ENCODE results near the gene PPP1R16B.

Gene PPP1R16B

DNA sequence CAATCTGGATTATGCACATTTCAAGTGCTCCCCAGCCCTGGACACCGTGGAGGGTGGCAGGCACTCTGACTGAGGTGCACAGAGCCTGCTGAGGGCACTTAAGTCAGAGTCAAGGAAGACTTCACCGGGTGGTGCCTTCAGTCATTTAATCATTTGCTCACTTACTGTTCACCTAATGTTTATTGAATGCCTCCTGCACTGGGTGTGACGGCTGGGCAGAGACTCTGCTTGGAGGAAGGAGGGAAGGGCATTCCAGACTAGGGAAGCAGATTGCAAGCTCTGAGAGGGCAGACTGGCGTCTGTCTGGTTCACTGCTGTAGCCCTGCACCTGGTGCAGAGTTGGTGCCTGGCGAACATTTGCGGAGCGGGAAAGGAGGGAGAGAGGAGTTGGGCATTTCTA lies 66.5 kb downstream of the PPP1R16B start:
- no peak for DNase-seq (ENCODE audit: insufficient read length, low spot score)
- no peak for FAIRE-seq

DNA sequence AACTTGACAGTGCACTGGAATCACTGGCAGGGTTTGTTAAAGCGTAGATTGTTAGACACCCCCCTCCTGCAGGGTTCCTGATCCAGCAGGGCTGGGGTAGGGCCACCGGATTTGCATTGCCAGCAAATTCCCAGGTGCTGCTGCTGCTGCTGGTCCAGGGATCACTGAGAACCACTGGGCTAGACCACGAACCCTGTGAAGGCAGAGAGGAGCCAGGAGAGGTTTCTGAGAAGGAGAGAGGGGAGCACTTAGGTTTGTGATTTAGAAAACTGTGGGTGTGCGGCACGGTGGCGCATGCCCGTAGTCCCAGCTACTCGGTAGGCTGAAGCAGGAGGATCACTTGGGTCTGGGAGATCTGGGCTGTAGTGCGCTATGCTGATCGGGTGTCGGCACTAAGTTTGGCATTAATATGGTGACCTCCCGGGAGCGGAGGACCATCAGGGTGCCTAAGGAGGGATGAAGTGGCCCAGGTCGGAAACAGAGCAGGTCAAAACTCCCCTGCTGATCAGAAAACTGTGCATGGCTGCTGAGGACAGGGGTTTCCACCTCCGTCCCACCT lies 67.1 kb downstream of the PPP1R16B start:
- FAIRE-seq = no peak
- DNase-seq (ENCODE audit: insufficient read length, low spot score) = no peak

DNA sequence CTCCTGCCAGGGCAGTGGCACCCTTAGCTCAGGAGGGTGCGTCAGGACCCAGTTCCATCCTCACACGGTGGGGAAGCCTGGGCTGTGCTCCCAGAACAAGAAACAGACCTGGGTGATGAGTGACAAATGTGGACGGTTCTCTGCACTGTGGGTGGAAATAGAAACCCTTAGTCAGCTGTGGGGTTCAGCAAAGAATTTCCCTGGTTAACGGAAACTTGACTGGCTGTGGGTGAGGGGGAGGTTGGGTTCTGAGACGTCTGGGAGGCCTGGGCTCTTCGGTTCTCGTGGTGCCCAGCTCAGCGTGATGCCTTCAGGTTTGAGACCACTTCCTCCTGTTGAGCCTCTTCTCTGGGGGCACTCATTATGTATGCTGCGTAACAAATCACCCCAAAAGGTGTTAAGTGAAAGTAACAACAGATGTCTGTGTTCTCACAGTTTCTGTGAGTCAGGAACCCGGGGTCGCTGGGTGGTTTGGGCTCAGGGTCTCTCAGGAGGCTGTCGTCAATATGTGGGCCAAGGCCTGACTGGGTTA lies 67.6 kb downstream of the PPP1R16B start:
- DNase-seq (ENCODE audit: insufficient read length, low spot score) (no peak), FAIRE-seq (no peak)

DNA sequence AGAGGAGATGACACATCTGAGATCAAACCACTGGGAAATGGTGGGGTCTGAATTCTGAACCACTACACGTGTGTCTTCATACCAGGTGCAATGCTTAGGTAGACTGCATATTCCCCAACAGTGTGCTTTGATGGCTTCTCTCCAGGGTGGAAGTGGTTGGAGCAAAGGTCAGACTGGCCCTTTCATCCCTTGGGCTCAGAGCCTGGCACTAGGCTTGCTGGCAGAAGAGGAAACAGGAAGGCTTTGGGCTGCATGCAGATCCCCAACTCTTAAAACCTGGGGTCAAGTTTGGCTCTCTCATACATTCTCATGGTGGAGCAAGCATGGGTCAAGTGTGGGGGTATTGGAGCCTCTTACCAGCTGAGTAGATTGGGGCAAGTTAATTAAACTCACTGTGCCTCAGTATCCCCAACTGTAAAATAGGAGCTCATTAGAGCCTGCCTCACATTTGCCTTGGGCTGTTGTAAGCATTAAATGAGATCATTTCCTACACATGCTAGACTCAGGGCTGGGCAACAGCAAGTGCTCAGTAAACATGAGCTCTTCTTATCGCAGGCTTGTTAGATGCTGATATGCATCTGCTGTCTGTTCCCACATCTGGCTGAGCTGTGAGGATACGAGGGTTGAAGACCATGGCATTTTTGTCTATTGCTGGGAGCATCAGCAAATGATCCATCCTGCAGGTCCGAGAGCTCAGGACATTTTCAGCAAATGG lies 69.1 kb downstream of the PPP1R16B start:
- no peak for FAIRE-seq

DNA sequence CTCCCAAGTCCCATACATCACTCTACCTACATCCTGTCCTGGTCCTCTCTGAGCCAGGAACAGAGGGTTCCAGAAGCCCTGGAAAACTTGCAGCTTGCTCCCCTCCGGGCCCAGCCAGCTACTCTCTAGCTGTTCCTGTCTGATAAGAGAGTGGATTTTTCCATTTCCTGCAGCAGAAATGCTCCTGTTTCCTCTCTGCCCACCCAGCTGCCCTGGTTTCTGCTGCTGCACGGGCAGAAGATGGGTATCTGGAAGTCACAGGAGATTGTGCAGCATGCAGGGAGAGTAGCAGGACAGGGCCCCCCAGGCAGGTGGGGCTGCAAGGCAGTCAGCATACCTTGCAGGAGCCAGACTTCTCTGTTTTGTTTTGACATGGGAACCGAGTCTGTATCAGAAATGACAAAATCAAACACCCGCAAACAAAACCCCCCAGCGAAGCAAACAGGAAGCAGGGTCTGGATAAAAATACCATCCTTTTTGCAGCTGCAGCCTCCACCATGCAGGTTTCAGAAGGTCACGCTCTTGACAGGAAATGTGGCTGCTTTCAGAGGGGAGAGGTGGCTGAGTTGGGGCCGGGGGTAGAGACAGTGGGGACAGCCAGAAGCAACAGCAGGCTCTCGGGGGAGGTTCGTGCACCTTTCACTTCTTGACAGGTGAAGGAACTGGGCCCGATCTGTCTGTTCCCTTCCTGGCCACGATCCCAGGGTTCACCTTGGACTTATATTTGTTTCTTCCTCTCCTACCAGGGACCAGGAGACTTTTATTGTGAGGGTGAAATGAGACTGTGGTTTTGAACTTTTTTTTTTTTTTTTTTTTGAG lies 69.9 kb downstream of the PPP1R16B start:
- DNase-seq (ENCODE audit: insufficient read length, low spot score) (no peak), FAIRE-seq (no peak)

More for the DNA sequence above, 69.1 kb downstream of the PPP1R16B start:
- no peak for DNase-seq (ENCODE audit: insufficient read length, low spot score)

DNA sequence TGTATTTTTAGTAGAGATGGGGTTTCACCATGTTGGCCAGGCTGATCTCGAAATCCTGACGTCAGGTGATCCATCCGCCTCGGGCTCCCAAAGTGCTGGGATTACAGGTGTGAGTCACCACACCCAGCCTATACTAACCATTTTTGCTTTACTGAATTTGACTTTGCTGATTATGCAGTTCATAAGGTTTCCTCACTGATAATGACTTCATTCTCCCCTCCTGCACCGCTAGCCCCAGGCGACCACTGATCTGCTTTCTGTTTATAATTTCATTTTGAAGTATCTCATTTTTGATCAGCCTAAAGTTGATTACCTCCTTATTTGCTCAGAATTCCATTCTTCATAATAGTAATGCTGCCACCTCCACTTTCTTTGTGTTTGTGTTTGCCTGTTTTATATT lies 72.0 kb downstream of the PPP1R16B start:
- FAIRE-seq = no peak
- no peak for DNase-seq (ENCODE audit: insufficient read length, low spot score)

DNA sequence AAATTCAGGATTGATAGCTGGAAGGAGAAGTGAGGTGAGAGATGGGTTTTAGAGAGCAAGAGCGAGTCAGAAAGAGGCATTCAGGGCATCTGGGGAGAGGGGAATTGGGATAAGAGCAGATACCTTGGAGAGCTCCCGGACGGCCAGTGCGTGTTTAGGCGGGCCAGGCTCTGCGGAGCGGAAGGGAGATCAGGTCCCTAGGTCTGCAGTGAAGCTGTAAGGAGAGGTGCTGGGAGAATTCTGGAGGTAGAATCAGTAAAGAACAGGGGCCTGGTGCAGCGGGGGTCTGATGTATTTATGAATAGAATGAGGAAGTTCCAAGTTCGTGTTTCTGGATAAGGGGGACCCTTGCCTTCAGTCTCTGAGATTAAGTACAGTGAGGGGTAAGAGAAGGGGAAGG lies 73.4 kb downstream of the PPP1R16B start:
- DNase-seq (ENCODE audit: insufficient read length, low spot score) (peak; percentile 49), FAIRE-seq (no peak)

DNA sequence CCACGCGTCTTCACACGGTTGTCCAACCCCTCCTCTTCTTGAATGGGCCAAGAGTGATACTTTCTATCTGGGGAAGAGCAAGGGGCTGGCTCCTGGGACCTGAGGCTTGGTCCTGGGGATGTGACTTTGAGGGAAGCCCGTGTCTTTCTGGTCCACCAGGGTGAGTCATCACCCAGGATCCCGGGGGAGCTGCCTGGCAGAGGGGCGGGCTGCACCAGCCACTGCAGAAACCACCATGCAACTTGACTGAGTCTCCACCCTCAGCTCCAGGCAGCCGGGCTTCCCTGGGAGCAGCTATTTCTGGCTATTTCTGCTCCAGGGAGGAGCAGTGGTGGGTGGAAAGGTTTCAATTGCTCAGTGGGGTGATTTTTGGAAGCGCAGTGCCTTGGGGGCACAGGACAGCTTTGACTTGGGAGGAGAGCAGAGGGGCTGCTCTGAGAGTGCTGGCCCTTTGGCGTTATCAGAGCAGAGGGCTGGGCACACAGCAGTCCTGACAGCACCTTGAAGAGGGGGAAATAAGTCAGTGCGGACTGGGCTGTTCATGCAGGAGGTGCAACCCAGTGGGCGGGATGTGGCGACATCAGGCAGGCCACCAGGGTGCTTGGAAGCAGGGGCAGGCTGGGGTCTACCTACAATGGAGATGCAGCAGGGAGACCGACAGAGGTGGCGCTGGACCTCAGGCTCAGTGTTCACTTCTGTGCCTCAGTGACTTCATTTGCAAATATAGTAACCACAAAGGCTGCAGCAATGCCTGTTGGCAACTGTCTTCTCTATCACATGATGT lies 75.6 kb downstream of the PPP1R16B start:
- DNase-seq (ENCODE audit: insufficient read length, low spot score) (no peak), FAIRE-seq (no peak)

DNA sequence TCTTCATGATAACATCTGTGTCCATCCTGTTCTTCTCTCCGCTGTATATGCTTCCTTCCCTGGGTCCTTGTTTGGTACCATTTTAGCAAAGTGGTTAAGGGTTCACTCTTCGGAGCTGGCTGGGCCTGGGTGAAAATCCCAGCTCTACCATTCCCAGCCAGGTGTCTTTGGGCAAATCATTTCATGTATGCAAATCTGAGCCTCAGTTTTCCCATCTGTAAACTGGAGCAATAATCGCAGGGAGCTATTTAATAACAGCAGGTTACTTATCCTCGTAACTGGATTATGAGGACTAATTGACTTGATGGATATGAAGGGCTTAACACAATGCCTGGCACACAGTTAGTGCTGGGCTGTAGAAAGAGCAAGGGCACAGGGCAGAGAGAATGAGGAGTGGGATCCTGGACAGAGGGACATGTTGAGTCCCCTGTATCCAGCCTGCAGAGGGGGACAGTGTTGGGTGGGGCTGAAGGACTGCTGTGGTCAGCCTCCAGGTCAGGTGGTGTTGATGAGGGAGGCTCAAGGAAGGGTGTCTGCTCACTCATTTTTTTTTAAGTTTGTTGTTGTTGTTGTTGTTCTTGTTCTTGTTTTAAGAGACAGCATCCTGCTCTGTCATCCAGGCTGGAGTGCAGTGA lies 76.4 kb downstream of the PPP1R16B start:
- no peak for FAIRE-seq
- DNase-seq (ENCODE audit: insufficient read length, low spot score) = no peak

DNA sequence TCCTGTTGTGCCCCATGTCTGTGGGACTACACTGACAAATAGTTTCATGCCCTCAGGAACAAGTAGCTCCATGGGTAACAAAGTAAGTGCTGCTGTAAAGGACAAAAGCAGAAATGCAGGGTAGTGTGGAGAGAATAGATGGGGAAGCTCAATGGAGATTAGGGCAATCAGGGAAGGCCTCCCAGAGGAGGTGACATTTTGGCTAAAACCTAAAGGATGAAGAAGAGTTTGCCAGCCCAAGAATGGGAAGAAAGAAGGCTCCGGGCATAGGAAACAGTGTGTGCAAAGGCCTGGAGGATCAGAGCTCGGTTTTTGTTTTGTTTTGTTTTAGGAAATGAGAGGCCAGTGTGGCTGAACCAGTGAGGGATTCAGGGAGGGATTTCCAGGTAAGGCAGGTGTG lies 77.1 kb downstream of the PPP1R16B start:
- no peak for FAIRE-seq

DNA sequence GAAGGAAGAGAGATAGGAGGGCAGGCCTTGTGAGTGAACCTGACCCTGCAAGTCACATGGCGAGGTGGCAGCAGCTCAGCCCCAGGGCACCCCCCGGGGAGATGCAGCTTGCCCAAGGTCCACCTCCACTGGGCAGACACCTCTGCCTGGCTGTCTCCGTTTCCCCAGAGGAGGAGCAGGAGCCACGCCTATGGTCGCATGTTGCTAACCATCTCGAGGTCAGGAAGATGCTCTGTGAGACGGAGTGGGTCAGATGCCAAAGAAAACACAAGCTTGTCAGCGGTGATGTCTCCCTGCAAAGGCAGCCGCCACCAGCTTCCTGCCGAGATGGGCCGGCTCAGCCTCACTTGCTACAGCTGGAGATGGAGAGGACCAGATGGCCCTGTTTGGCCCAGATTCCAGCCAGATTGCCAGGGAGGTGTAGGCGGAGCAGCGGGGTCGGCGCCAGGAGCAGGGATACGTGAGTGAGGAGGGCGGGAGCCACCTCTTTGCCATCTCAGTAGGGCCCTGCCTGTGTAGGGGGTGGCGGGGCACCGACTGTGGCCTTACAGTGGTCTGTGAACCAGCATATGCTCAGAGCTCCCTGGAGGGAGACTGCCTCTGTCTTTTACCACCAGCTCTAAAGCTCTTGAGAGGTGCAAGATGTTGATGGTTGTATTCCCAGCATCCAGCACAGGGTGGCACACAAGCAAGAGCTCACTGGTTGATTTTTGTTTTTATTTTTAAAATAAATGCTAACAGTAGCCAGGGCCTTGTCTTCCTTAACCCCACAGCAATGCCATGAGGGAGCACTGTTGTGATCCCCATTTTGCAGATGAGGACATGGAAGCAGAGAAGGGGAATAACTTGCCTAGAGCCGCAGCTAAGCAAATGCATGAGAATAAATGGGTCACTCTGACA lies 77.8 kb downstream of the PPP1R16B start:
- peak; percentile 64 for FAIRE-seq
- peak; percentile 49 for DNase-seq (ENCODE audit: insufficient read length, low spot score)

More for the DNA sequence above, 77.1 kb downstream of the PPP1R16B start:
- no peak for DNase-seq (ENCODE audit: insufficient read length, low spot score)

DNA sequence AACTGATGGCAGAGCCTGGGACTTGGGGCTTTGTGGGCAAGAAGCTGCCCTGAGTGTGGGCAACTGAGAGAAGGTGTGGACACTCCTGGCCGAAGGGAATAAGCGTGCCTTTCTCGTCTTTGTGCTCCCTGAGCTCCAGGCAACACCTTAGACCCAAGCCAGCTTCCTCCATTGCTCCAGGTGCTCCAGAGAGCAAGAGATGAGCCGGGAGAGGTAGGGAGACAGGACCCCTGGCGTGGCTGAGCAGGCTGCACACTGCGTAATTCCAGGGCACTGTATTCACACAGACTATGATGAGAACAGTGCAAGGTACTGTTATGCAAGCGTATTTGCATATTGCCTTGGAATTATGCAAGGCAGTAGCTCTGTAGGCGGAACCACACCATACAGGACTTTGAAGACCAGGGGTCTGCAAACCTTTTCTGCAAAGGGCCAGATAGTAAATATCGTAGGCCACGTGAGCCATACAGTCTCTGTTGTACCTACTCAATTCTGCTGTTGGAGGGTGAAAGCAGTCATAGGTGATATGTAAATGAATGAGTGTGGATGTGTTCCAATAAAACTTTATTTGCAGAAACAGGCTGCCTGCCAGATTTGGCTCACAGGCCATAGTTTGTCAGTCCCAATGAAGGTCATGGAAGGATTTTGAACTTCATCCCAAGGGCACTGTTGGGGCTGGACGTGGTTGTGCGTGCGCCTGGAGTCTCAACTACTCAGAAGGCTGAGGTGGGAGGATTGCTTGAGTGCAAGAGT lies 78.7 kb downstream of the PPP1R16B start:
- FAIRE-seq = peak; percentile 46
- no peak for DNase-seq (ENCODE audit: insufficient read length, low spot score)

DNA sequence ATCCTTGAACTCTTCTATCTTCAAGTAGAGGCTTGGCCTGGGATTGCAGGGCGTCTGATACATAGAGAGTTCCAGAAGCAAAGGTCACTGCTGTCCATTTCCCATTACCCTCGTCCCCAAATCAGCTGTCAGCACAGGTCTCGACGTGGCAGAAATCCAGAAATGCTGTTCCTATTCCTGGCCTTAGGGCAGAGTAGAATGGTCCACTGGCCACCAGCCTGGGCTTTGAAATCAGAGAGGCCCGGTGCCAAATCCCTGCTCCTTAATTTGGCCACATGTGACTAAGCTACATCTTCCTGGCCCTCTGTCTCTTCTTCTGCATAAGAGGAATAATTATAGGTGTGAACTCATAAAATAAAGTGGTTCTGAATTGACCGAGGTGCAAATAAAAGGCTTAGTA lies 79.9 kb downstream of the PPP1R16B start:
- no peak for FAIRE-seq

DNA sequence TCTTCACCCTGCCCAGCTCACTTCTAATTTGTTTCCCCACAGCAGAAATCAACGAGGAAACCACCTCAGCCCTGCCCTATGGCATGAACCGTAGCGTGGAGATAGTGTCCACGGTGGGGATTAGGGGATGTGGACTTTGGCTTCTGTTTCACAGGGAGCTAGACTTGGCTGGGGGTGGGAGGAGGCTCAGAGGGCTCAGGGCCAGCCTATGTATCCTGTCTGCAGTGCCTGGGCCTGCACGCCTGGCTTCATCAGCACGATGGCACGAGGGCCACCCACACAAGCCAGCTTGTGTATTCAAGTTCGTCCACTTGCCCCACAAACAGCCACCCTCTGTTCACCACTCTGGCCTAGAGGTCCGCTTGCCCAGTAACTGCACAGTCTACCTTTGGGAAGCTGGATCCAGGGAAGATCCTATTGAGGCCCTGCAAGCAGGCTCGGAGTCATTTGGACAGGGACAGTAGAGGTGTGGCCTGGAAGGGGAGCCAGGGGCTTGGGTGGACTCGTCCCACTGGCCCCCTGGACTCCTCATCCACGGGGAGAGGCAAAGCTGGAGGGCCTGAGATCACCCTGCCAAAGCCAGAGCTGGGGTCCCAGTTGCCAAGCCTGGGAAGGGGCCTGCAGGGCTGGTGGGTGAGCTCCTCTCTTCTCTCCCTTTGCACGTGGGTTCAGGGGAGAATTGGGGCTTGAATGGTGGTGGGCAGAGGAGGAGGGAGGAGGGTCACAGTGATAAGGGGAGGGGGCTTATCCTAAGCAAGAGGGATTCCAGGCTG lies 82.7 kb downstream of the PPP1R16B start:
- FAIRE-seq (peak; percentile 28), DNase-seq (ENCODE audit: insufficient read length, low spot score) (no peak)

More for the DNA sequence above, 79.9 kb downstream of the PPP1R16B start:
- DNase-seq (ENCODE audit: insufficient read length, low spot score) = no peak

DNA sequence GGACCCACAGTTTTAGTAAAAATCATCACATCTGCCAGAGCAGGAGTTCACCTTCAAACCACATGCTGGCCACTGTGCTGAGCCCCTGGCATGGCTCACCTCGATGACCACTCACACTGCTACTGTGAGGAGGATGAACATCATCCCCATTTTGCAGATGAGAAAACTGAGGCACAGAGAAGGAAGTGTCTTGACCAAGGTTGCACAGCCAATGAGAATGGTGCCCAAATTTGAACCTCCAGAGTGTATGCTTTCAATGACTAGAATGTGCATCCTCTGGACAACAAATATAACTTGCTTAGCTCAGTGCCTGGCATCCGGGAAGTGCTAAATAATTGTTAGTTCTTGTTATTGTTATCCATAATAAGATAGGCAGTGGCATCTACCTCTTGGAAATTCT lies 83.6 kb downstream of the PPP1R16B start:
- FAIRE-seq = peak; percentile 42

DNA sequence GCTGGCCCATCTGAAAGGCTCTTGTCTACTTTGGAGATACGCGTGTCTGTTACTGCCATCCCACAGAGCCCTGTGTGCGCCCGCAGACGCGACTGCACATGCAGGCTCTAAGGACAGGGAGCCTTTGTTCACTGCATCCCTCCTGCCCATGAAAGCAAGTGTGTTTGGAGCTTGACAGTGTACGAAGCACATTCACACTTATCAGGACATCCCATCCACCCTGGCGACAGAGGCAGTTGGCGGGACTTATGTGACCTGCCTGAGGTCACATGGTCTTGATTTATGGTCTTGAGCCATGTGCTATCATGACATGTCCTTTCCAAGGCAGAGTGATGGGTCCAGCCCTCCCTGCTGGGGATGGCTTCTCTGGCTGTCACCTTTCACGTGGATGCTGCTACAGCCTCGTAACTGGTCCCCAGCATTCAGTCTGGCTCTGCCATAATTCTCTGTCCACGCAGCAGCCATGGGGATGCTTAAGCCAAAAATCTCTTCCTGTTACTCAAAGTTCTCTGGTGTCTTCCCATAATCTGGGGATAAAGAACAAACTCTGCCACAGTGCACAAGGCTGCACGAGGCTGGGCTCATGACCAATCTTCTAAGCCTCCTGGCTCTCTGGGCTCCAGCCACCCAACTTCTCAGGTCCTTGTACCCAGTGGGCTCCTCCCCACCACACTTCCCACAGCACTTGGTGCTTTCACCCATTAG lies 84.4 kb downstream of the PPP1R16B start:
- FAIRE-seq (peak; percentile 86), DNase-seq (ENCODE audit: insufficient read length, low spot score) (no peak)

More for the DNA sequence above, 83.6 kb downstream of the PPP1R16B start:
- no peak for DNase-seq (ENCODE audit: insufficient read length, low spot score)

DNA sequence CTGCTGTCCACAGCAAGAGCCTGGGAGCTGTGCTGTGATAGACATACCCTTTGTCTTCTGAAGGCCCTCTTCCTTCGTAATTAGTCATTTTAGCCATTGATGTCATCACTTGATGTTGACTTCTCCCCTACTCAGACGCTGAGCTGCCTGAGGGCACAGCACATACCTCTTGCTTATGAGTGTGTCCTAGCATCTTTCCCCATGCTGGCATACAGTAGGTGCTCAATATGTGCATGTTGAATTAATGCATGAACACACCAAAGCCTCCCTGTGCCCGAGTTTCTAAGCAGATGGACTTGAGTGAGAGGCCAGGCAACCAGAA lies 85.0 kb downstream of the PPP1R16B start:
- peak; percentile 68 for FAIRE-seq
- DNase-seq (ENCODE audit: insufficient read length, low spot score) = no peak
